Germinal center (tissue), 1 donor: ENCODE results near the gene PIAS1.

ENCODE experiments used
- DNase-seq: peaks from one replicate; pipeline ENCODE4 v3.0.0; 2012; ENCODE audit warnings: mixed read lengths, low spot score

Gene PIAS1

GRCh38 chr15:68241088-68241935 lies 187.2 kb downstream of the PIAS1 start:
- DNase-seq: no peak
